Endodermal cell (in vitro differentiated cells): ENCODE data around the gene ZNF189. TPM values are rescaled to one million over a fixed set of nuclear protein-coding genes. Genes with fewer than 3 reads are reported as not detected.
A peak's percentile ranks its signal among the peaks of the same experiment; 100 is the strongest.

Experiments
- DNase-seq: peaks from one replicate; pipeline ENCODE4 v3.0.0-alpha.2; 2017
- H3K27ac ChIP-seq: 2 replicates; pipeline ENCODE4 v1.5.1; 2013; ENCODE audit warnings: mild to moderate bottlenecking, low read depth, low read length, moderate library complexity
- H3K27me3 ChIP-seq: 2 replicates; pipeline ENCODE4 v1.6.1; 2013; ENCODE audit warnings: mild to moderate bottlenecking, low read length, moderate library complexity; ENCODE audit not compliant: insufficient read depth, control insufficient read depth, poor library complexity, severe bottlenecking
- H3K36me3 ChIP-seq: 2 replicates; pipeline ENCODE4 v1.7.0; 2013; ENCODE audit warnings: mild to moderate bottlenecking, low read length, moderate library complexity; ENCODE audit not compliant: control insufficient read depth, insufficient read depth
- H3K4me1 ChIP-seq: one replicate; pipeline ENCODE4 v1.7.0; 2013; ENCODE audit warnings: low read length; ENCODE audit not compliant: control insufficient read depth, insufficient read depth
- H3K4me3 ChIP-seq: 2 replicates; pipeline ENCODE4 v1.5.1; 2013; ENCODE audit warnings: mild to moderate bottlenecking, low read length, moderate library complexity
- H3K9ac ChIP-seq: 2 replicates; pipeline ENCODE4 v1.6.1; 2013; ENCODE audit warnings: mild to moderate bottlenecking, low read length, moderate library complexity; ENCODE audit not compliant: poor library complexity, severe bottlenecking; ENCODE audit errors: extremely low read depth
- H3K9me3 ChIP-seq: 2 replicates; pipeline ENCODE4 v1.6.1; 2013; ENCODE audit warnings: mild to moderate bottlenecking, low read length, moderate library complexity; ENCODE audit not compliant: control insufficient read depth
- H3K27ac Mint-ChIP-seq: 2 replicates; pipeline ENCODE4 v1.8.0; 2020; ENCODE audit warnings: mixed read lengths
- H3K27me3 Mint-ChIP-seq: 2 replicates; pipeline ENCODE4 v1.8.0; 2021; ENCODE audit warnings: mild to moderate bottlenecking, mixed read lengths; ENCODE audit not compliant: insufficient read depth
- H3K36me3 Mint-ChIP-seq: 2 replicates; pipeline ENCODE4 v1.8.0; 2020; ENCODE audit warnings: low read depth, mixed read lengths
- H3K4me1 Mint-ChIP-seq: 2 replicates; pipeline ENCODE4 v1.8.0; 2020; ENCODE audit warnings: mixed read lengths
- H3K4me3 Mint-ChIP-seq: 2 replicates; pipeline ENCODE4 v1.8.0; 2020; ENCODE audit warnings: mild to moderate bottlenecking, moderate library complexity, mixed read lengths
- H3K9me3 Mint-ChIP-seq: 2 replicates; pipeline ENCODE4 v1.8.0; 2020; ENCODE audit warnings: mild to moderate bottlenecking, mixed read lengths
- CTCF ChIP-seq: fragments of 200-600 bp; sonication (generic); conservative IDR thresholded peaks from 2 replicates; pipeline ENCODE4 v1.5.0; 2021; ENCODE audit warnings: antibody characterized with exemption, mild to moderate bottlenecking
- WGBS, 2 experiments: methylation state at CpG; one replicate each; pipeline versions ENCODE4 v1.1.5 to v1.1.7; 2013; ENCODE audit warnings: missing lambda C conversion rate in 2 of 2, mixed read lengths in 1 of 2; ENCODE audit not compliant: insufficient coverage in 1 of 2, insufficient read length in 1 of 2; 5-methylcytosine and 5-hydroxymethylcytosine counted together
- total RNA-seq, 2 donors: library from RNA; stranded (reverse); fragmentation: NEBNext Ultra II Directional in 1 of 2; extraction: Animal tissue kit (Norgen Biotek cat#: 25700) in 1 of 2; gene quantifications; 2 replicates in 1 of 2; 3 replicates in 1 of 2; pipeline ENCODE4 v1.2.1, GENCODE V29; 2021

The ZNF189 gene
- total RNA-seq, 2 donors from 2014 or later: 16.0 to 20.5 TPM

- Mint-ChIP-seq H3K27me3 (no peaks in the 10 kb centered on the region), H3K4me1 (peaks cover 30% of the 10 kb centered on the region), H3K4me3 (no peak overlapping the region), H3K36me3 (peaks cover 2% of the 10 kb centered on the region), H3K9me3 (peaks cover 3% of the 10 kb centered on the region), H3K27ac (no peak overlapping the region)
- Histone ChIP-seq H3K27ac (no peak overlapping the region), H3K9ac (no peak overlapping the region), H3K4me1 (peaks cover 3% of the 10 kb centered on the region), H3K36me3 (no peaks in the 10 kb centered on the region), H3K9me3 (no peaks in the 10 kb centered on the region), H3K4me3 (no peak overlapping the region), H3K27me3 (no peaks in the 10 kb centered on the region)
- peak; percentile 81 for DNase-seq
- TF ChIP-seq CTCF: peak; percentile 81
- 36 to 46% methylated on average over 6 to 9 of the region's 9 CpGs for WGBS, 2 experiments
Observed at GRCh38 chr9:101458963-101459631, 60.4 kb downstream of the ZNF189 start.

Other genes with a start within 250 kb of the ZNF189 start
- gene BAAT, start 13.8 kb upstream of the ZNF189 start, total RNA-seq: not detected
- 10 to 100 TPM; 15.5 to 17.4 TPM for gene MRPL50, start 233 bp upstream of the ZNF189 start, total RNA-seq
- under 1 TPM in 1 of 2 donors, not detected in 1; 0.29 TPM for gene ALDOB, start 36.9 kb downstream of the ZNF189 start, total RNA-seq
- gene RNF20, start 135.0 kb downstream of the ZNF189 start, total RNA-seq: 10 to 100 TPM; 45.4 to 58.4 TPM
- gene PPP3R2, start 196.1 kb downstream of the ZNF189 start, total RNA-seq: not detected